GM18907 (cell line): ENCODE measurements around the gene SGTA.

Source experiments
- ATAC-seq: cut with Tn5 transposase; IDR thresholded peaks from one replicate; pipeline ENCODE4 v1.9.1; 2021; ENCODE audit warnings: mild to moderate bottlenecking, moderate library complexity; ENCODE audit not compliant: unreplicated experiment

The SGTA gene

DNA sequence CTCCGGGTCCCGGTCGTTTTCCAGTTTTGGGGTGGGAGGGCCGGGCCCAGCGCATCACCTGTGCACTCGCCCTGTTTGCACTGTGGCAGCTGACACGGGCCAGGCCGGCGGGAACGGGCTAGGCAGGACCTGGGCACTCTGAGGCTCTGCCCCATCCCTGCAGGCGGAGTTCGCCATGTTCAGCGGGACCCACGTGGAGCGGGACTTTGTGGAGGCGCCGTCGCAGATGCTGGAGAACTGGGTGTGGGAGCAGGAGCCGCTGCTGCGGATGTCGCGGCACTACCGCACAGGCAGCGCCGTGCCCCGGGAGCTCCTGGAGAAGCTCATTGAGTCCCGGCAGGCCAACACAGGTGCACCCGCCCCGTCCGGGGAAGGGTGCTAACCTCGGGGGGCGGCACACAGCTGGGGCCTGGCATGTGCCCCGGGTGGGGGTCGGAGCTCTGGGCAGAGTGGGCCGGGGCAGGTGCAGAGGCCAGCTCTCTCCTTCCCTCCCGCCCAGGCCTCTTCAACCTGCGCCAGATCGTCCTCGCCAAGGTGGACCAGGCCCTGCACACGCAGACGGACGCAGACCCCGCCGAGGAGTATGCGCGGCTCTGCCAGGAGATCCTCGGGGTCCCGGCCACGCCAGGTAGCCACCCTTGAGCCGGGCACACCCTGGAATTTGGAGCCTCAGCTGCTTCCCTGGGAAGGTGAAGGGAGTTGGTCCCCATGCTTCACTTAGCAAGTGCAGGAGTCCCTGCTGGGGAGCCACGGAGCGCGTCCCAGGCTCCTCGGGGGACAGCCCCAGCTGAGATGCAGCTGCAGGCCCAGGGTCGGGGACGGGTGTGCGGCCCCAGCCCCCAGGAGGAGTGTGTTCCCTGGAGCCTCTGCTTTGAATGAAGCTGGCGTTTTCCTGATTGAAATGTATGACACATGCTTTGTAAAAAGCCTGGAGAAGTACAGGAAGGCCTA, 27.3 kb upstream of the SGTA start:
- ATAC-seq: no peak

DNA sequence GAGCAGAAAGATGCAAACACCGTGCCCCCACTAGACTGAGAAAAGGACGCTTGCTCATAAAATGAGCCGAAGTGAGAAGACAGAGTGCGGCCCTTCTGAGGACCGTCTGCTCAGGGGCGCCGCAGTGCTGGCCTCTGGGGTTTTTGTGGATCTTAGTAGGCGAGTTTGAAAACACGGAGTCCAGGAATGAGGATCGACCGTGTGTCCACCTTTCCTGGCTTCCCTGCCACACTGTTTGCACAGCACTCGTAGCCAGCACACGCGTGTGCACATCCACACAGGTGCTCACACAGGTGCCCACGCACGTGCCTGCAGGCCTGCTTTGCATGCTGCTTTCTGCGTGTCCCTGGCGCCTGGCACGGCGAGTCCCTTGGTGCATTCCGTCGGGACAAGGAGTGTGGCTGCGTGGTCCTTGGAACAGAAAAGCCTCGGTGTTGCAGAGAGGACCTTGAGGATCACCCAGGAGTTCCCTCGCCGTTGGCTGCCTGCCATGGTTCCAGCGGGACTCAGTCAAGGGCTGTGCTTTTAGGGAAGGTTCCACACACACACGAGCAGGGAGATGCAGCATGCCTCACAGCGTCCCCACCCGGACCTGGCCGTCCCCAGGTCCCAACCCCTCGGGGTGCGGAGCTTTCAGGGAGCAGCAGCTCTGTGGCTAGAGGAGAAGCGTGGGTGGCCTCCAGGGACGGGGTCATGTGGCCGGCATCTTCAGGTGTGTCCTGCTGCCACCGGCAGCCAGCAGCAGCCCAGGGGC, 26.5 kb upstream of the SGTA start:
- ATAC-seq: no peak

DNA sequence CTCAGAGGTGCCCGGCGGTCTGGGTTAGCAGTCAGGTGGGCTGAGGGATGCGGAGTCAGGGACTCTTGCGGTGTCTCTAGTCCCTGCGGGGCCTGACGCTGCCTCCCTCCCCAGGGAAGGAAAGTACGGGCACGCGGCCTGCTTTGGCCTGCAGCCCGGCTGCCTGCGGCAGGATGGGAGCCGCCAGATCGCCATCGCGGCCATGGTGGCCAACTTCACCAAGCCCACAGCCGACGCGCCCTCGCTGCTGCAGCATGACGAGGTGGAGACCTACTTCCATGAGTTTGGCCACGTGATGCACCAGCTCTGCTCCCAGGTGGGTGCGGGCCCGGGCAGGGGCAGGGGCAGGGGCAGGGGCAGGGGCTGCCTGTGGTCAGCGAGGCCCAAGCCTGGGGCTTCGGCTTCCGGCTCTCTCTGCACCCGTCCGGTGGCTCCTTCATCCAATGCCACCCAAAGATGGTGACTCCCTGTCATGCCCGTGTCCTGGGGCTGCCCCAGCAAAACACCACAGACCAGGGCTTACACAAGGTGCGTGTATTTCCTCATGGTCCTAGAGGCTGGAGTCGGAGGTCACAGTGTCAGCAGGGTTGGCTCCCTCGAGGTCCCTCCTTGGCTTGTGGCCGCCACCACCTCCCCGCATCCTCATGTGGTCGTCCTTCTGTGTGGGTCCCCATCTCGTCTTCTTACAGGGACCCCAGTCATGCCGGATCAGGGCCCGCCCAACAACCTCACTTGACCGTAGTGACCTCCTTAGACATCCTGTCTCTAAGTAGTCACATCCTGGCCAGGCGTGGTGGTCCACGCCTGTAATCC, 25.3 kb upstream of the SGTA start:
- ATAC-seq: no peak

DNA sequence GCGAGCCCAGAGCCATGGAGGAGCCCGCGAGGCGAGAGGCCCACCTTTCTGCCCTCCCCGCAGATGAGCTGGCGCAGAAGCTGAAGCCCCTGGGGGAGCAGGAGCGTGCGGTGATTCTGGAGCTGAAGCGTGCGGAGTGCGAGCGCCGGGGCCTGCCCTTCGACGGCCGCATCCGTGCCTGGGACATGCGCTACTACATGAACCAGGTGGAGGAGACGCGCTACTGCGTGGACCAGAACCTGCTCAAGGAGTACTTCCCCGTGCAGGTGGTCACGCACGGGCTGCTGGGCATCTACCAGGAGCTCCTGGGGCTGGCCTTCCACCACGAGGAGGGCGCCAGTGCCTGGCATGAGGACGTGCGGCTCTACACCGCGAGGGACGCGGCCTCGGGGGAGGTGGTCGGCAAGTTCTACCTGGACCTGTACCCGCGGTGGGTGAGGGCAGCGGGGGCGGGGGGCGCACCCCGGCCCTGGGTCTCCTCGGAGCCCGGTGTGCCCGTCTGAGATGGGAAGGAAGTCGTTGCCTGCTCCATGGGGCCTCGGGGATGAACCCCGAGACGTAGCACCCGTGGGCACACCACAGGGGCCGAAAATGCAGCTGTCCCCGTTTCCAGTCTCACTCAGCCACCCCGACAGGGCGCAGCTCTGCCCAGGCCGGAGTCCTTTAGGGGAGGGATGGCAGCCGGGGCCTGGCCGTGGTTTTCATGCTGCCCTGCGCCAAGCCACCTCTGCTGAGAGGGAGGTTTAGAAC, 24.5 kb upstream of the SGTA start:
- no peak for ATAC-seq

DNA sequence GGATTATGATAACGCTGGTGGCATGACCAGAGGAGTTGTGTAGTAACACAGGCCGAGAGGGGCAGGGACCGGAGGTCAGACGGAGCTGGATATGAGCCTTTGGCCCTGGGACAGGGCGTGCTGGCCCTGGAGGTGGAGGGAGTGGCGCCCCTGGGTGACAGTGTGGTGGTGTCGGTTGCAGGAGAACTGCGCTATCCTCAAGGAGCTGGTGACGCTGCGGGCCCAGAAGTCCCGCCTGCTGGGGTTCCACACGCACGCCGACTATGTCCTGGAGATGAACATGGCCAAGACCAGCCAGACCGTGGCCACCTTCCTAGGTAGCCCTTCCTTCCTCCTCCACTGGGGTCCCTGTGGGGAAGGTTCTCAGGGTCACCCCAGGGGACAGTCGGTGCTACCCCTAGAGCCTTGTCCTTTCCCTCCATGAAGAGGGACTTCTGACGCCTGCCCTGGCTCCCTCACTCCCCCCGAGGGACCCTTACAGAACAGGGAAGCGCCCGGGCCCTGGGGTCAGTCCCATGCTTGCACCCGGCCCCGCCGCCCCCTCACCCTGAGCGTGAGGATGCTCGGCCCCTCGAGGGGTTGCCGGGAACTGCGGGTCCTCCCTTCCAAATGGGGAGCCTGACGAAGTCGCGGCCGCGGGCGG, 23.8 kb upstream of the SGTA start:
- ATAC-seq: no peak

DNA sequence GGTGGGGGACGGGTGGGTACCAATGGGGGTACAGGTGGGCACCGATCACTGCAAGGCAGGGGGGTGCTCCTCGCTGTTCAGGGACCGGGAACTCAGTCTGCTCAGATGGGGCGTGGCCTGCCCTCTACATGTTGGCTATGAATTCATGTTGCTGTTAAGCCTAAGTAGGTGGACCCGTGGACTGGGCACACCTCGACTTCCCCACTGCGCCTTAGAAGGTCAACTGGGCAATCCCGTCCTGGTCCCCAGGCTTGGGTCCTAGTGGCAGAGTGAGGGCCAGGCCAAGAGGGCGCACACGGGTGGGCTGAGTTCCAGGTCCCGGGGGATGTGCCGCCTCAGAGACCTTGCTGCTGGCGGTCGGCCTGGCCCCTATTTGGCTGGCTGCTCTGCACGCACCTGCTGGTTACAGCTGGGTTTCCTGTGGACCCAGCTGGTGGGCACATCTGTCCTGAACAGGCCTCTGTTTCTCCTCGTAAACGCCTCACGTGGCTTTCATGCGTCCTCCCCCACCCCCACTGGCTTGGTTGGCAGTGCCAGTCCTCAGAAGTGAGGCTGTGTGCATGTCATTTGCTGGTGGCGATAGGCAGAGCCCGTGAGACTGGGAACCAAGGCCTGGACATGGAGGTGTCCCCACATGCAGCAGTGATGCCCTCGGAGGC, 23.0 kb upstream of the SGTA start:
- no peak for ATAC-seq

DNA sequence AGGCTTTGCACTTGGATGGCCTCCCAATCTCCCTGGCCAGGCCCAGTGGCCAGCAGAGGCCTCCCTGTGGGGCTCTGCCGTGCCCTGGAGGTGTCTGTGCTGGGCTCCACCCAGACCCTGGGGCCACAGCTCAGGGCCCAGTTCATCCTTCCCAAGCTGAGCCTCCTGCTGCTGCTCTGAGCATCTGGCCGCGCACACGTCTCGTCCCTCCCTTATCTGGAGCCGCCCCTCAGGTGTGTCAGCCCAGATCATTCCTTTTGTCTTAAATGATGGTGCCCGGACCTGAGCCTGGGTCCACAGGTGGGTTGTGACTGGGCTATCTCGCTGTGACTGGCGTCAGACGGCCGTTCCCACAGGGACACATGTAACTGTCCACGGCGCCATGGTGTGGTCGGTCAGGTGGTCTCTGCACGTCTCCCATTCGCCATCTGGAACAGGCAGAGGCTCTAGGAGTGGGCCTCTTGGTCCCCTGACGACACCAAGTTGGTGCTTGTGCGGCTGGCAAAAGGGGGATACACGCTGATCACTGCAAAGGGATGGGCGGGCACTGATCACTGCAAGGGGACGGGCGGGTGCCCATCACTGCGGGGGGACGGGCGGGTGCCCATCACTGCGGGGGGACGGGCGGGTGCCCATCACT, 22.3 kb upstream of the SGTA start:
- ATAC-seq: no peak

DNA sequence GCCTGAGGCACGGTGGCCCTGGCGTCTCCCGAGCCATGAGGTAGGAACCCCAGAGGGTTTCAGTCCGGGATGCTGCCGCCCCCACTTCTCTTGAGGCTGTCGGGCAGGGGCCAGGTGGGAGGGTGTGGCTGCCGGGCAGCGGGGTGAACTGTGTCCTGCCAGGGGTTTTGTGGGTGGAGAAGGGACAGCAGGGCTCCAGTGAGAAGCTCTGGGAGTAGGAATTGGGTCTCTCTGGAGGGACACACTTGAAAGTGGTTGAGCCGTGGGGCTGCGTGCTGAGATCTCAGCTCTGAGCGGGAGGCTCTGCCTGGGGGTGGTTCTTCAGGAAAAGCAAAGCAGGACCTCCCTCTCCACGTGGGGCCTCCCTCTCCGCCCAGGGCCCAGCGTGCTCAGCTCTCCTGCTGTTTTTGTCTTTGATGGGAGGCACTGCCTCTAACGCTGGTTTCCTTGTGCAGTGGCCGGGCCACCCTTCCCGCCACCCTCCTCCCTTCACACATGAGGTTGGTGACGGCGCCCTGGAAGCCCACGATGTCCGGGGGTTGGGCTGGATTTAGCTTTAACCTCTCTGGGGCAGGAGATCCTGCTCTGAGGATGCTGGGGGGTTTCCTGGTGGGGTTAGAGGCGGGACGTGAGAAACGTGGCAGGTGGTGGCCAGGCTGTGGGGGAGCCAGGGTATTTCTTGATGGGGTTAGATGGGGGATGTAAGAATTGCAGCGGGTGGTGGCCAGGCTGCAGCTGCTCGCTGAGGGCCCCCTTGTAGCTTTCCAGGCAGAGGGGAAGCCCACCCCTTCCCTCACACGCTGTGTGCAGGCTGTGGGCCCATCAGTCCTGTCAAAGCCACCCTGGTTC, 21.3 kb upstream of the SGTA start:
- ATAC-seq: no peak

DNA sequence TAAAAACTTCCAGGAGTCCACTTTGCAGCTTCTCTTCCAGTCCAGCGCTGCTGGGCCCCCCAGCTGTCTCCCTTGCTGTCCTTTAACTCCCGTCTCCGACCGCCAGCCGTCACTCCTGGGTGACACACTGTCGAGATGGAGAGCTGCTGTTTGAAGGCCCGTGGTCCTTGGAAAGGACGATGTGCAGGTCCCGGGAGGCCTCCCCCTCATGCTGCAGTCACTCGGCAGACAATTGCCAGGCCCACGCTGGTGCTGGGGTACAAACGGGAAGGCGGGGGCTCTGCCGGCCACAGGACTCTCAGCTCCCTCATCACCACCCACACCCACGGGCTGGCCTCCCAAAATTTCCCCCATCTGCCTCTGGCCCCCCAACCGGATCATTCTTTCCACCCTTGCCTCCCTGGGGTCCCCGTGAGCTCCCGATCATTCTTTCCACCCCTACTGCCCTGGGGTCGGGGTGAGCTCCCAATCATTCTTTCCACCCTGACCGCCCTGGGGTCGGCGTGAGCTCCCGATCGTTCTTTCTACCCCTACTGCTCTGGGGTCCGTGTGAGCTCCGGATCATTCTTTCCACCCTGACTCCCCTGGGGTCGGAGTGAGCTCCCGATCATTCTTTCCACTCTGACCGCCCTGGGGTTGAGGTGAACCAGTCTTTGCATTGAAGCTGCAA, 20.5 kb upstream of the SGTA start:
- no peak for ATAC-seq

DNA sequence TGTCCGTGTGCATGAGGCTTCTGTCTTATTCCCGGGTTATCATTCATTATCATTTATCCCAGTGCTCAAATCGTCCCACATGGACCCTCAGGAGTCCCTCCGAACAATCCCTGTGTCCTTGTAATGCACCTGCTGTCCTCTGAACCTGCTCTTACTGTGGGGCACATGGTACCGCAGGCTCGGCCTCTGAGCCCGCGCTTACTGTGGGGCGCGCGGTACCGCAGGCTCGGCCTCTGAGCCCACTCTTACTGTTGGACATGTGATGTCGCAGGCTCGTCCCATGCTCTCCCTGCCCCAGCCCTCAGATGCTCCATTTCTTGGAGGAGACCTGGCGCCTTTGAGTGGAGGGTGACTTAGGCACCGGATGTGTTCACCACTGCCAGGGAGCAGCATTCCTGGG, 19.8 kb upstream of the SGTA start:
- ATAC-seq: no peak

DNA sequence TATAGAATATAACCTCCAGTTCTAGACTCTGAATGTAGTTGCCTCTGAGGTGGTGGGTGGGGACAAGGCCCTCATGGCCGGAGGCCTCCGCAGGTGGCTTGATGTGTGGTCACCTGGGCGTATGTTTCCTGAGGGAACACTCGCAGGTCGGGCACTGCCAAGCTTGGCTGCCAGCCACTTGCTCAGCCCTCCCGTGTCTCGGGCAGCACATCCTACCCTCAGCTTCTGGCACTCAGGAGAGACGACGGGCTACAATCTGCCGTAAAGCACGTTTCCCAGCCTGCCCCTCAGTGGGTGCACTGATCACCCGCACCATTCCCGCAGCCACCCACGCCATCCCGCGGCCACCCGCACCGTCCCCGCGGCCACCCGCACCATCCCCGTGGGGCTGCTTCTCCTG, 17.4 kb upstream of the SGTA start:
- ATAC-seq: no peak

DNA sequence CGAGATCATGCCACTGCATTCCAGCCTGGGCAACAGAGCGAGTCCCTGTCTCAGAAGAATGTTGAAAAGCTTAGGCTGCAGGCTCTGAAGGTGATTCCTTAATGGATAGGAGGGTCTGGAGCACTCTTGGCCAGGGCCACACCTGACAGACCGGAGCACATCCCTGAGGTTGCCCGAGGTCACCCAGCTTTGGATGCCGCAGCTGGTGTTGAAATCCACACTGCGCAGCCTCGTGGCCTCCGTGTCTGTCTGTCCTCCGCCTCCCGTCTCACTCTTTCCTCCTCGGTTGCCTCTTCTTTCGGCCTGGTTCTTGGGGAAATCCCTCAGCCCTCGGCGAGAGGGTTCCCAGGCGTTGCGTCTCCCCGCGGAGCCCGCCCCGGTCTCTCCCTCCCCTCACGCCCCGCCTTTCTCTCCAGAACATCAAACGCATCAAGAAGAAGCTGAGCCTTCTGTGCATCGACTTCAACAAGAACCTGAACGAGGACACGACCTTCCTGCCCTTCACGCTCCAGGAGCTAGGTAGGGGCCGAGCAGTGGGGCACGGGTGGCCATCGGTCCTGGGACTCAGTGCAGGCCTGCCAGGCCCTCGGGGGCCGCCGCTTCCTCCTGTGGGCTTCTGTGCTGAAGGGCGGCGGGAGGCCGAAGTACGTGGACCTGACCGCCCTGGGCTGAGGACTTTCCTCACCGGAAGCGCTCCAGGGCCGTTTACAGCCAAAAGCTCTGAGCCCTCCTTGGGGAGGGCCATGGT, 16.4 kb upstream of the SGTA start:
- no peak for ATAC-seq

DNA sequence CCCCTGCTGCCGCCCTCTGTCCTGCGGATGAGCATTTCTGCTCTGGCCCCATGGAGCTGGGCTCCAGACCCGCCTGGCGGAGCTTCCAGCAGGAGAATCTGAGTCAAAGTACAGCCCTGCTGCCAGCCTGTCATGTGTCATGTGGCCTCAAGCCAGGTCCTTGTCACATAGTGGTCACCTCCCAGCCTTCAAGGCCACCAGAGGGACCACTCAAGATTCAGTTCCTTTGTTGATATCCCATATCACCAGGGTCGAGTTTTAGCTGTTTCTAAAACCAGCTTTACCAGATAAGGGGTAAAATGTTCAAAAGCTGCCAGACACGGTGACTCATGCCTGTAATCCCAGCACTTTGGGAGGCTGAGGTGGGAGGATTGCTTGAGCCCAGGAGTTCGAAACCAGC, 15.7 kb upstream of the SGTA start:
- no peak for ATAC-seq

DNA sequence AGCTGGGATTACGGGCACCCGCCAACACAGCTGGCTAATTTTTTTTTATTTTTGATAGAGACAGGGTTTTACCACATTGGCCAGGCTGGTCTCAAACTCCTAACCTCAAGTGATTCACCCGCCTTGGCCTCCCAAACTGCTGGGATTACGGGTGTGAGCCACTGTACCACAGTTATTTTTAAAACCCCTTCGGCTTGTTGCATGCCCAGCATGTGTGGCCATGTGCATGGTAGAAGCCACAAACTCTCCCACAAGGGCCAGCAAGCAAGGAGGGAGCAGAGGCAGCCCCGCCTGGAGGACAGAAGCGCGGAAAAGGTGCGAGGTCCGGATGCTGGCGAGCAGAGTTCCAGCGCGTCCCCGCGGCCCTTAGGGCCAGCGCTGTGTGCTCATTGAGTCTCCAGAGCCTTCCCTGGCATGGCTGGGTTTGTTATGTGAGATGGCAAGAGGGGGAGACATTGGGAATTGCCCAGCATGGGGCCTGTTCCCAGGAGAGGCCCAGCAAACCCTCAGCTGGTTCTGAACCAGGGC, 15.1 kb upstream of the SGTA start:
- no peak for ATAC-seq

DNA sequence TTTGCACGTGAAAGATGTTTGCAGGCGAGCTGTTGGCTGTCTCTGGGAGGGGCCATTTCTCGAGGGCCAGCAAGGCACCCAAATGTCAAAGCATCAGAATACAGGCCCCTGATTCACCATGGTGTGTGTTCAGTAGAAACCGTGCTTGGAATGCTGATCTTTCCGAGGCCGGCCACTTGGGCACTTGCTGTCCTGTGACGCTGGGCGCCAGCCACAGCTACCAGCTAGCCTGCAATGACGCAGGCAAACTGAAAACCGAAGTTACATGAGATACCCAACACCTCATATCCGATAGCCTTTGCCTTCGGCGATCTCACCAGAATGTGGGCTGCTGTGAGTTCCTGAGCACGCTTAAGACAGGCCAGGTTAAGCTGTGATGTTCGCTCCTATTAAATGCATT, 14.2 kb upstream of the SGTA start:
- ATAC-seq: no peak

DNA sequence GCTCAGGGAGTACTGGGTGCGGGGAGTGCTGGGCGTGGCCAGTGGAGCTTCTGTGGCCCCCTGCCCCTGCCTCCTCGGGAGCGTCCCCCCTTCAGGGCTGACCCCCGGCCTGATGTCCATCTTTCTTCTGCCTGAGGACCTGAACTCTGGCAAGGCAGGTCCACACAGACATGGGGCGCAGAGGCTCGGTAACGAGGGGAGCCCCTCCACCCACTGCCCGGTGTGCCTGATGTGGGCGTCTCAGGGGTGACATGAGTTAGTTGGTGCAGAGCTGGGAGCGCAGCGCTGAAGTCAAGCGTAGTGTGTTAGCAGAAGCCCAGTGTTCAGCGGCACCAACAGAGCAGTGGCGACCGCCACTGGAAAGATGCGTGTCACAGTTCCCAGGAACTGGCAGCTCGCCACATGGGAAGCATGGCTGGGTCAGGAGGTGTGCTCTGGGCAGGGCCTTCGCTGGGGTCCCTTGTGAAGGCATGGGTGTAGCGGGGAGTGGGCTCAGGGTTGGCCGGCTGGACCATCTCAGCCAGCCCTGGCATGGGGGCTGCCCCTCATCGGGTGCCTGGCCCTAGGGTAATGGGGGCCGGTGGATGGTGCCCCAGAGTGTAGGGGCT, 13.7 kb upstream of the SGTA start:
- ATAC-seq: no peak
